Measurements from ENCODE around the gene GNB5. TPM values are rescaled to one million over a fixed set of nuclear protein-coding genes. Genes with fewer than 3 reads are reported as not detected.

GNB5 gene
- total RNA-seq, 2 donors from 2014 or later = 30.1 to 38.5 TPM

- no peak for DNase-seq (ENCODE audit: low spot score)
- TF ChIP-seq, protein P1, sequence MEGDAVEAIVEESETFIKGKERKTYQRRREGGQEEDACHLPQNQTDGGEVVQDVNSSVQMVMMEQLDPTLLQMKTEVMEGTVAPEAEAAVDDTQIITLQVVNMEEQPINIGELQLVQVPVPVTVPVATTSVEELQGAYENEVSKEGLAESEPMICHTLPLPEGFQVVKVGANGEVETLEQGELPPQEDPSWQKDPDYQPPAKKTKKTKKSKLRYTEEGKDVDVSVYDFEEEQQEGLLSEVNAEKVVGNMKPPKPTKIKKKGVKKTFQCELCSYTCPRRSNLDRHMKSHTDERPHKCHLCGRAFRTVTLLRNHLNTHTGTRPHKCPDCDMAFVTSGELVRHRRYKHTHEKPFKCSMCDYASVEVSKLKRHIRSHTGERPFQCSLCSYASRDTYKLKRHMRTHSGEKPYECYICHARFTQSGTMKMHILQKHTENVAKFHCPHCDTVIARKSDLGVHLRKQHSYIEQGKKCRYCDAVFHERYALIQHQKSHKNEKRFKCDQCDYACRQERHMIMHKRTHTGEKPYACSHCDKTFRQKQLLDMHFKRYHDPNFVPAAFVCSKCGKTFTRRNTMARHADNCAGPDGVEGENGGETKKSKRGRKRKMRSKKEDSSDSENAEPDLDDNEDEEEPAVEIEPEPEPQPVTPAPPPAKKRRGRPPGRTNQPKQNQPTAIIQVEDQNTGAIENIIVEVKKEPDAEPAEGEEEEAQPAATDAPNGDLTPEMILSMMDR (IDR thresholded peaks at IDR 0.05) = no peak
- peak overlapping the region in 1 of 2 donors; percentile 55 for H3K27ac ChIP-seq
- peaks cover 0 to 20% of the 10 kb centered on the region in 2 donors for H3K4me1 ChIP-seq
- H3K9me3 ChIP-seq = peaks cover 7 to 9% of the 10 kb centered on the region in 2 donors
- no peaks in the 10 kb centered on the region for H3K27me3 ChIP-seq
- no peaks in the 10 kb centered on the region for H3K36me3 ChIP-seq
- no peak overlapping the region for H3K4me3 ChIP-seq
Observed at GRCh38 chr15:52093539-52094510, 97.4 kb downstream of the GNB5 start.

DNA sequence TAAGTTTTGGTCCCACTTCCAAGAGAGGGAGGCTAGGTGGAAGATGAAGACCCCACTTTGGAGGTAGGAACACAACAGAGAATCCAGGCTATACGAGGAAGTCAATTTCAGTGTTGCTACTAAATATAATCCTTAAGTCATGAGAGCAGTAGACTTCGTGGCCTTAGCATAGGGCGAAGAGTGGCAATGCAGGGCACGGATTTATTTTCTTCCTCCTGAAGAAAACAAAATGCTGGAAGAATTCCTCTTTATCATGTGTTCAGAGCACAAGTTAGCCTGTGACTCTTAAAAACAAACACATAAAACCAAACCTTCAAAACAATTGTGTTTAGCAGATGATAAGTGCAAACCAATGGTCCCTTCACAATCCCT, 98.0 kb downstream of the GNB5 start:
- Histone ChIP-seq H3K36me3 (no peaks in the 10 kb centered on the region), H3K27me3 (no peaks in the 10 kb centered on the region), H3K4me1 (peaks cover 0 to 20% of the 10 kb centered on the region in 2 donors), H3K4me3 (no peak overlapping the region), H3K27ac (no peak overlapping the region), H3K9me3 (peaks cover 7 to 9% of the 10 kb centered on the region in 2 donors)
- no peak for DNase-seq (ENCODE audit: low spot score)
- TF ChIP-seq, protein P1 (IDR thresholded peaks at IDR 0.05) = no peak

DNA sequence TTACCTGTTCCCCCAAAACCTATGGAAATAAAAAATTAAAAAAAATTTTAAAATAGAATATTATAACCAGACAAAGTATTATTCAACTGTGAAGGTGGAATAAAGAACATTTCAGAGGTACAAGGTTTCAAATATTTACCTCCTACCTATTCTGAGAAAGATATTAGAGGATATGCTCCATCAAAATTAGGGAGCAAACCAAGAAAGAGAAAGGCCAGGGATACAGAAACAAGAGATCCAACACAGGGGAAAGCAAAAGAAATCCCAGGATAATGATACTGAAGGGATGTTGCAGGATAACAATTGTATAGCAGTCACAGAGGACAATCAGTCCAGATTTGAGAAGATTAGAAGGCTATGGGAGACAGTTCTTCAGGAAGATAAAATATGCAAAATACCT, 101.0 kb downstream of the GNB5 start:
- no peaks in the 10 kb centered on the region for H3K36me3 ChIP-seq
- no peak for DNase-seq (ENCODE audit: low spot score)
- H3K9me3 ChIP-seq = peaks cover 7 to 23% of the 10 kb centered on the region in 2 donors
- TF ChIP-seq, protein P1 (IDR thresholded peaks at IDR 0.05) = no peak
- no peaks in the 10 kb centered on the region for H3K27me3 ChIP-seq
- H3K27ac ChIP-seq = no peak overlapping the region
- no peak overlapping the region for H3K4me3 ChIP-seq
- peaks cover 0 to 20% of the 10 kb centered on the region in 2 donors for H3K4me1 ChIP-seq

DNA sequence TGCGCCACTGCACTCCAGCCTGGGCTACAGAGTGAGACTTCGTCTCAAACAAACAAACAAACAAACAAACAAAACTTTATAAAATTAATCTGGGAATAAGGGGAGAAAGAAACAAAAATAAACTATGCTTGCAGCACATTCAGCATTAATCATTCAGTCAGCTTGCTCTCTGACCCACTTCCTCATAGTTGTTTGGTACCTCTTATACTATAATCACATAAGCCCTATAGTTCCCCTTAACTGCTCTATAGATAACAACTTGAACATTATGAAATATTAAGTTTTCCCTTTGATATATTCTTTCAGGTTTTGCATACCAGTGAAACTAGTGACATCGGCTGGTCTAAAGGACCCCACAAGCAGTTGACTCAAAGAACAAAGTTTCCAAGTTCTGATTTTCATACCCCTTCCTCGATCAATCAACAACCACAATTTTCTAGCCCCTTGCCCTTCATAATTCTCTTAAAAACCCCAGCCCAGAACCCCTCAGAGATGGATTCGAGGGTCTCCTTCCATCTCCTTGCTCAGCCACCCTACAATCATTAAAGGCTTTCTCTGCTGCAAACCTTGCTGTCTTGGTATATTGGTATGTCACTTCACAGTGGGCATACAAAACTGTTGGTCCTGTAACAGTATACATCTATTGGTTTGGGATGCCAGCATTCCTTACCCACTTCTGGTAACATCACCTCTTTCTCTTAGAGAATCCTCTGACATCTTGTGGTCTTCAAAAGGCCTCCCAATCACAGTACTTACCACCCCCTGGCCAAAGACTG, 105.0 kb downstream of the GNB5 start:
- TF ChIP-seq, protein P1 (IDR thresholded peaks at IDR 0.05) = no peak
- Histone ChIP-seq H3K9me3 (peaks cover 7 to 23% of the 10 kb centered on the region in 2 donors), H3K4me1 (no peaks in the 10 kb centered on the region), H3K27ac (no peak overlapping the region), H3K27me3 (no peaks in the 10 kb centered on the region), H3K4me3 (no peak overlapping the region), H3K36me3 (no peaks in the 10 kb centered on the region)
- DNase-seq (ENCODE audit: low spot score) = no peak

DNA sequence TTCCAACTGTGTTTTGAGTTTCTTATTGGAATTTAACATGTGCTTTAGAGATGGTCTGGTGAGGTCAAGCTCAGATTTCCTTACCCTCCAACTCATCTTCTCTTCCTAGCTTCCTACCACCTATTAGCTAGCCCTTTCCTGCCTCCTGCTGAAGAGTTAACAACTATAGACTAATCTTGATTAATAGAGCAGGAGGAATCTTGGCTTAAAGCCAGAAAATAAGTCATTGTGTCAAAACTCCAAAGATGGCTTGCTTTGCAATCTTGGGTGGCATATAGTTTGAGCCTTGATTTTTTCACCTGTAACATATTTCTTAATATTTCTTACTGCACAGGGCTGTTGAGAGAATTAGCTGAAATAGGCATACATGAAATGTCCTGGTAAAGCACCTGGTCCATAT, 105.9 kb downstream of the GNB5 start:
- Histone ChIP-seq H3K27ac (no peak overlapping the region), H3K36me3 (no peaks in the 10 kb centered on the region), H3K4me1 (no peaks in the 10 kb centered on the region), H3K9me3 (peaks cover 7 to 17% of the 10 kb centered on the region in 2 donors), H3K4me3 (no peak overlapping the region), H3K27me3 (no peaks in the 10 kb centered on the region)
- TF ChIP-seq, protein P1 (IDR thresholded peaks at IDR 0.05) = no peak
- no peak for DNase-seq (ENCODE audit: low spot score)
